Neural cell (in vitro differentiated cells): Measurements from ENCODE around the gene RBM14. TPM values are rescaled to one million over a fixed set of nuclear protein-coding genes. Genes with fewer than 3 reads are reported as not detected.
A peak's percentile ranks its signal among the peaks of the same experiment; 100 is the strongest.

Source experiments
- H2AFZ ChIP-seq: fragments of 200-600, 300-800 bp; sonication (generic), shearing (Covaris generic); 2 replicates; pipeline ENCODE4 v1.6.0; 2014; ENCODE audit warnings: low read depth, mild to moderate bottlenecking, antibody characterized with exemption, low read length, moderate library complexity
- H3F3A ChIP-seq: fragments of 200-600 bp; shearing (Covaris generic); 2 replicates; pipeline ENCODE4 v1.6.1; 2016; ENCODE audit warnings: mild to moderate bottlenecking, moderate library complexity, mixed read lengths, antibody characterized with exemption, low read length; ENCODE audit not compliant: insufficient read depth, poor library complexity, severe bottlenecking
- H3K27ac ChIP-seq: fragments of 200-600, 300-800 bp; sonication (generic), shearing (Covaris generic); 2 replicates; pipeline ENCODE4 v1.5.1; 2014; ENCODE audit warnings: mild to moderate bottlenecking, low read length, moderate library complexity
- H3K27me3 ChIP-seq: fragments of 300-800, 200-600 bp; sonication (generic), shearing (Covaris generic); 2 replicates; pipeline ENCODE4 v1.6.0; 2014; ENCODE audit warnings: mild to moderate bottlenecking, low read depth, low read length, moderate library complexity; ENCODE audit not compliant: insufficient read depth
- H3K36me3 ChIP-seq: fragments of 300-800, 200-600 bp; sonication (generic), shearing (Covaris generic); 2 replicates; pipeline ENCODE4 v1.5.1; 2014; ENCODE audit warnings: mild to moderate bottlenecking, antibody characterized with exemption, low read length, moderate library complexity; ENCODE audit not compliant: insufficient read depth
- H3K4me2 ChIP-seq: fragments of 300-800, 200-600 bp; sonication (generic), shearing (Covaris generic); 2 replicates; pipeline ENCODE4 v1.6.0; 2014; ENCODE audit warnings: mild to moderate bottlenecking, low read length
- H3K4me3 ChIP-seq: fragments of 300-800, 200-600 bp; sonication (generic), shearing (Covaris generic); 2 replicates; pipeline ENCODE4 v1.5.1; 2014; ENCODE audit warnings: mild to moderate bottlenecking, low read length, moderate library complexity
- H3K79me2 ChIP-seq: fragments of 200-600 bp; shearing (Covaris generic); replicated peaks from 2 replicates; pipeline ENCODE4 v1.6.0; 2014; ENCODE audit warnings: mild to moderate bottlenecking, low read length, moderate library complexity; ENCODE audit not compliant: insufficient read depth
- H3K9ac ChIP-seq: fragments of 300-800, 200-600 bp; sonication (generic), shearing (Covaris generic); 2 replicates; pipeline ENCODE4 v1.6.1; 2016; ENCODE audit warnings: mild to moderate bottlenecking, low read length, mixed read lengths
- H3K9me2 ChIP-seq: fragments of 200-600 bp; shearing (Covaris generic); 2 replicates; pipeline ENCODE4 v1.6.1; 2016; ENCODE audit warnings: mild to moderate bottlenecking, low read length, mixed read lengths; ENCODE audit not compliant: insufficient read depth
- H3K9me3 ChIP-seq: fragments of 200-600, 300-800 bp; sonication (generic), shearing (Covaris generic); 2 replicates; pipeline ENCODE4 v1.6.1; 2016; ENCODE audit warnings: mild to moderate bottlenecking, mixed run types, low read length, moderate library complexity, mixed read lengths
- H4K20me1 ChIP-seq: fragments of 200-600 bp; shearing (Covaris generic); 2 replicates; pipeline ENCODE4 v1.6.1; 2016; ENCODE audit warnings: mild to moderate bottlenecking, mixed run types; ENCODE audit not compliant: insufficient read depth
- CTCF ChIP-seq: fragments of 450-650 bp; IDR thresholded peaks from 2 replicates; pipeline ENCODE4 v1.5.1; 2014; ENCODE audit warnings: antibody characterized with exemption, mild to moderate bottlenecking, moderate library complexity; ENCODE audit not compliant: poor library complexity, severe bottlenecking
- EP300 ChIP-seq: fragments of 450-650 bp; conservative IDR thresholded peaks from 2 replicates; pipeline ENCODE4 v1.6.1; 2014; ENCODE audit warnings: antibody characterized with exemption, mild to moderate bottlenecking, moderate library complexity; ENCODE audit not compliant: poor library complexity, severe bottlenecking
- EZH2 ChIP-seq: fragments of 200-600, 300-800 bp; shearing (Covaris generic), sonication (generic); IDR thresholded peaks from 2 replicates; pipeline ENCODE4 v1.6.1; 2014; ENCODE audit warnings: antibody characterized with exemption, low read length, borderline replicate concordance, mild to moderate bottlenecking; ENCODE audit not compliant: insufficient read depth, poor library complexity, severe bottlenecking
- MXI1 ChIP-seq: fragments of 450-650 bp; conservative IDR thresholded peaks from 2 replicates; pipeline ENCODE4 v1.6.1; 2014; ENCODE audit warnings: antibody characterized with exemption, mild to moderate bottlenecking; ENCODE audit not compliant: poor library complexity, severe bottlenecking
- POLR2AphosphoS5 ChIP-seq: IDR thresholded peaks from 2 replicates; pipeline ENCODE4 v1.6.1; 2012
- RAD21 ChIP-seq: fragments of 450-650 bp; conservative IDR thresholded peaks from 2 replicates; pipeline ENCODE4 v1.6.1; 2014; ENCODE audit warnings: antibody characterized with exemption, mild to moderate bottlenecking, moderate library complexity
- REST ChIP-seq: IDR thresholded peaks from 2 replicates; pipeline ENCODE4 v1.6.1; 2012; ENCODE audit warnings: borderline replicate concordance
- SMC3 ChIP-seq: fragments of 450-650 bp; conservative IDR thresholded peaks from 2 replicates; pipeline ENCODE4 v1.6.1; 2014; ENCODE audit warnings: antibody characterized with exemption, mild to moderate bottlenecking, moderate library complexity; ENCODE audit not compliant: poor library complexity
- TAF1 ChIP-seq: IDR thresholded peaks from 2 replicates; pipeline ENCODE4 v1.6.1; 2012; ENCODE audit warnings: low read depth
- polyA plus RNA-seq: library from polyadenylated mRNA; depleted of rRNA; stranded (reverse); fragments of >200 nt; gene quantifications from 2 replicates; pipeline ENCODE4 v1.2.3, GENCODE V29; 2014

RBM14 gene
- polyA plus RNA-seq, 1 donor from 2014 or later: 43.0 TPM

GRCh38 chr11:66619080-66619554, 2.7 kb downstream of the RBM14 start:
- H3K9me2 ChIP-seq: no peaks in the 10 kb centered on the region
- no peak overlapping the region for H2AFZ ChIP-seq
- H3K36me3 ChIP-seq: no peaks in the 10 kb centered on the region
- peaks cover 44% of the 10 kb centered on the region for H4K20me1 ChIP-seq
- no peaks in the 10 kb centered on the region for H3K27me3 ChIP-seq
- H3K4me2 ChIP-seq: peak overlapping the region; percentile 94
- H3F3A ChIP-seq: no peaks in the 10 kb centered on the region
- no peak overlapping the region for H3K27ac ChIP-seq
- TF ChIP-seq MXI1 (no peak), RAD21 (no peak), REST (no peak), EZH2 (no peak), EP300 (no peak)
- H3K9ac ChIP-seq: peak overlapping the region; percentile 98
- H3K79me2 ChIP-seq: peaks cover 69% of the 10 kb centered on the region
- no peaks in the 10 kb centered on the region for H3K9me3 ChIP-seq
- H3K4me3 ChIP-seq: peak overlapping the region; percentile 96

DNA sequence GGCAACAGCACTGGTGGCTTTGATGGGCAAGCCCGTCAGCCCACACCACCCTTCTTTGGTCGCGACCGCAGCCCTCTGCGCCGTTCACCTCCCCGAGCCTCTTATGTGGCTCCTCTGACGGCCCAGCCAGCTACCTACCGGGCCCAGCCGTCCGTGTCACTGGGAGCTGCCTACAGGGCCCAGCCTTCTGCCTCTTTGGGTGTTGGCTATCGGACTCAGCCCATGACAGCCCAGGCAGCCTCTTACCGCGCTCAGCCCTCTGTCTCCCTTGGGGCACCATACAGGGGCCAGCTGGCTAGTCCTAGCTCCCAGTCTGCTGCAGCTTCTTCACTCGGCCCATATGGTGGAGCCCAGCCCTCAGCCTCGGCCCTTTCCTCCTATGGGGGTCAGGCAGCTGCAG, 8.0 kb downstream of the RBM14 start:
- H3K9me2 ChIP-seq: no peaks in the 10 kb centered on the region
- no peak overlapping the region for H3K4me3 ChIP-seq
- H3K27me3 ChIP-seq: no peaks in the 10 kb centered on the region
- H3K36me3 ChIP-seq: peaks cover 15% of the 10 kb centered on the region
- H3F3A ChIP-seq: no peaks in the 10 kb centered on the region
- no peak overlapping the region for H3K4me2 ChIP-seq
- H3K9ac ChIP-seq: no peak overlapping the region
- no peak overlapping the region for H3K27ac ChIP-seq
- TF ChIP-seq CTCF: no peak
- TF ChIP-seq POLR2AphosphoS5: no peak
- no peak for TF ChIP-seq RAD21
- no peak for TF ChIP-seq EZH2
- TF ChIP-seq MXI1: no peak
- no peak for TF ChIP-seq TAF1
- no peak for TF ChIP-seq REST
- TF ChIP-seq SMC3: no peak
- no peak for TF ChIP-seq EP300
- peaks cover 64% of the 10 kb centered on the region for H3K79me2 ChIP-seq
- peaks cover 33% of the 10 kb centered on the region for H4K20me1 ChIP-seq
- H3K9me3 ChIP-seq: no peaks in the 10 kb centered on the region
- H2AFZ ChIP-seq: no peak overlapping the region
